Epidermal melanocyte (primary cell): ENCODE results near the gene CFAP52.
A peak's percentile ranks its signal among the peaks of the same experiment; 100 is the strongest.
"Not testable (repeated sequence)": the region's sequence is repeated elsewhere in the genome, so short reads cannot be mapped to it uniquely, and the experiment has no call there.

Experiments used
- DNase-seq: peaks from one replicate; pipeline ENCODE4 v3.0.0; 2011; ENCODE audit warnings: low spot score; ENCODE audit not compliant: insufficient read length

CFAP52 gene

GRCh38 chr17:9568957-9569588, 7.4 kb upstream of the CFAP52 start:
- no peak for DNase-seq

GRCh38 chr17:9571201-9571600, 5.2 kb upstream of the CFAP52 start:
- no peak for DNase-seq

- peak; percentile 73 for DNase-seq
These were observed 901 bp upstream of the CFAP52 start, which contains the start of gene STX8 for GRCh38 chr17:9575381-9576101. STX8 (minus strand) TSS chr17:9575820; CDS start chr17:9575808, 12 bp downstream.

- no peak for DNase-seq
These were observed 899 bp downstream of the CFAP52 start for GRCh38 chr17:9577373-9577709.

- DNase-seq: no peak
These were observed 11.7 kb downstream of the CFAP52 start for GRCh38 chr17:9587969-9588656.

GRCh38 chr17:9594065-9594464, 17.6 kb downstream of the CFAP52 start:
- no peak for DNase-seq

- DNase-seq: not testable (repeated sequence)
These were observed 21.2 kb downstream of the CFAP52 start for GRCh38 chr17:9597638-9598037.

GRCh38 chr17:9598661-9599060, 22.2 kb downstream of the CFAP52 start:
- DNase-seq: no peak

- not testable (repeated sequence) for DNase-seq
These were observed 28.1 kb downstream of the CFAP52 start for GRCh38 chr17:9604583-9604982.

- no peak for DNase-seq
These were observed 30.0 kb downstream of the CFAP52 start for GRCh38 chr17:9606453-9606852.

GRCh38 chr17:9607058-9607457, 30.6 kb downstream of the CFAP52 start:
- DNase-seq: not testable (repeated sequence)

GRCh38 chr17:9611557-9611956, 35.1 kb downstream of the CFAP52 start:
- no peak for DNase-seq

GRCh38 chr17:9612006-9612405, 35.6 kb downstream of the CFAP52 start:
- DNase-seq: no peak

- DNase-seq: no peak
These were observed 39.0 kb downstream of the CFAP52 start for GRCh38 chr17:9615486-9615885.

GRCh38 chr17:9622961-9623360, 46.5 kb downstream of the CFAP52 start:
- DNase-seq: no peak

GRCh38 chr17:9628509-9628908, 52.1 kb downstream of the CFAP52 start:
- DNase-seq: no peak

GRCh38 chr17:9632741-9633140, 56.3 kb downstream of the CFAP52 start:
- no peak for DNase-seq

- DNase-seq: no peak
These were observed 58.9 kb downstream of the CFAP52 start for GRCh38 chr17:9635340-9635739.

GRCh38 chr17:9636501-9636900, 60.1 kb downstream of the CFAP52 start:
- DNase-seq: no peak

GRCh38 chr17:9640388-9640787, 63.9 kb downstream of the CFAP52 start:
- not testable (repeated sequence) for DNase-seq

GRCh38 chr17:9643611-9644010, 67.2 kb downstream of the CFAP52 start:
- DNase-seq: no peak

GRCh38 chr17:9644910-9645751, 68.7 kb downstream of the CFAP52 start, which contains the start of gene USP43:
USP43 (plus strand) TSS chr17:9645517; CDS start chr17:9645633, 116 bp downstream.
- DNase-seq: no peak
